Right cardiac atrium (tissue), 5 donors: Measurements from ENCODE around the gene BPIFB6. TPM values are rescaled to one million over a fixed set of nuclear protein-coding genes. Genes with fewer than 3 reads are reported as not detected.

Source experiments
- ATAC-seq, 2 donors: fragments of 200-7000 bp; cut with Tn5 transposase; one replicate each; pipeline versions ENCODE4 v1.8.0 to v1.9.1; 2020; ENCODE audit warnings: moderate library complexity in 2 of 2, mild to moderate bottlenecking in 1 of 2
- DNase-seq, 3 donors: peaks; one replicate each; pipeline ENCODE4 v3.0.0-alpha.2; 2020
- H3K27ac ChIP-seq: one replicate; pipeline ENCODE4 v1.5.1; 2013; ENCODE audit warnings: mild to moderate bottlenecking, low read length, control low read depth, moderate library complexity
- H3K27me3 ChIP-seq: one replicate; pipeline ENCODE4 v1.6.1; 2013; ENCODE audit not compliant: control insufficient read depth, insufficient read depth
- H3K4me1 ChIP-seq: one replicate; pipeline ENCODE4 v1.6.1; 2013; ENCODE audit warnings: low read length; ENCODE audit not compliant: control insufficient read depth, insufficient read depth
- H3K4me3 ChIP-seq: one replicate; pipeline ENCODE4 v1.5.1; 2013; ENCODE audit warnings: low read length, control low read depth
- H3K9me3 ChIP-seq: one replicate; pipeline ENCODE4 v1.6.1; 2013; ENCODE audit warnings: low read length; ENCODE audit not compliant: control insufficient read depth
- WGBS: extraction: QIAGEN DNeasy Blood & Tissue Kit; methylation state at CpG from one replicate; pipeline ENCODE4 v1.1.7; 2013; 5-methylcytosine and 5-hydroxymethylcytosine counted together
- intact Hi-C, 4 donors: fragments of 100-400 bp; cut with DNase I; formaldehyde crosslinking; loops; one replicate each; pipeline versions ENCODE4 v1.11.0 to v1.14.0; 2022 to 2023
- polyA plus RNA-seq: library from polyadenylated mRNA; stranded (reverse); fragments of 200-250 nt; gene quantifications from one replicate; pipeline ENCODE4 v1.2.3, GENCODE V29; 2013
- total RNA-seq, 4 donors: library from RNA; stranded (reverse); fragmentation: NEBNext Ultra II Directional; extraction: Animal tissue kit (Norgen Biotek cat#: 25700); gene quantifications; one replicate each; pipeline ENCODE4 v1.2.1, GENCODE V29; 2021
- donor health status: healthy with polysubstance abuse.
- donor health status: DM: no; HTN: yes; CAD: no.
- donor health status: DM: no; HTN: no; CAD: no.
- donor health status: DM: no; HTN: yes; CAD: no; lungs with severe emphysema.
- donor health status: DM: yes; HTN: yes; CAD: no.

Gene BPIFB6
- total and polyA plus RNA-seq, 5 donors: not detected

- Histone ChIP-seq H3K4me1 (no peaks in the 10 kb centered on the region), H3K27ac (no peak overlapping the region), H3K4me3 (no peak overlapping the region), H3K9me3 (no peaks in the 10 kb centered on the region), H3K27me3 (no peaks in the 10 kb centered on the region)
- no peak for ATAC-seq
- no peak for DNase-seq
- intact Hi-C loops: no loop called here
- 61% methylated on average over 5 of the region's 5 CpGs for WGBS
Observed at GRCh38 chr20:33026072-33026778, 5.2 kb upstream of the BPIFB6 start.

- H3K9me3 ChIP-seq: no peaks in the 10 kb centered on the region
- ATAC-seq (no peak), DNase-seq (no peak)
- H3K4me3 ChIP-seq: no peak overlapping the region
- 75% methylated on average over 10 of the region's 10 CpGs for WGBS
- H3K27ac ChIP-seq: no peak overlapping the region
- intact Hi-C loops: no loop called here
- no peaks in the 10 kb centered on the region for H3K27me3 ChIP-seq
- no peaks in the 10 kb centered on the region for H3K4me1 ChIP-seq
Observed at GRCh38 chr20:33026779-33027759, 4.4 kb upstream of the BPIFB6 start.

GRCh38 chr20:33027769-33028751 lies 3.4 kb upstream of the BPIFB6 start:
- H3K27me3 ChIP-seq: no peaks in the 10 kb centered on the region
- 66% methylated on average over 12 of the region's 12 CpGs for WGBS
- H3K4me1 ChIP-seq: no peaks in the 10 kb centered on the region
- DNase-seq (no peak), ATAC-seq (no peak)
- H3K27ac ChIP-seq: no peak overlapping the region
- intact Hi-C loops: no loop called here
- H3K4me3 ChIP-seq: no peak overlapping the region
- no peaks in the 10 kb centered on the region for H3K9me3 ChIP-seq

GRCh38 chr20:33028875-33029274 lies 2.6 kb upstream of the BPIFB6 start:
- no peaks in the 10 kb centered on the region for H3K27me3 ChIP-seq
- WGBS: 67% methylated on average over 7 of the region's 7 CpGs
- H3K4me3 ChIP-seq: no peak overlapping the region
- H3K9me3 ChIP-seq: no peaks in the 10 kb centered on the region
- no peak overlapping the region for H3K27ac ChIP-seq
- ATAC-seq (no peak), DNase-seq (no peak)
- intact Hi-C loops: no loop called here
- no peaks in the 10 kb centered on the region for H3K4me1 ChIP-seq

- Histone ChIP-seq H3K4me1 (no peaks in the 10 kb centered on the region), H3K27me3 (no peaks in the 10 kb centered on the region), H3K9me3 (no peaks in the 10 kb centered on the region), H3K27ac (no peak overlapping the region), H3K4me3 (no peak overlapping the region)
- WGBS: 88% methylated on average over 9 of the region's 9 CpGs
- DNase-seq (no peak), ATAC-seq (no peak)
- intact Hi-C loops: no loop called here
Observed at GRCh38 chr20:33030076-33030475, 1.4 kb upstream of the BPIFB6 start.

- ATAC-seq (no peak), DNase-seq (no peak)
- intact Hi-C loops: no loop called here
- Histone ChIP-seq H3K4me3 (no peak overlapping the region), H3K27me3 (no peaks in the 10 kb centered on the region), H3K9me3 (no peaks in the 10 kb centered on the region), H3K4me1 (no peaks in the 10 kb centered on the region), H3K27ac (no peak overlapping the region)
- WGBS: 78% methylated on average over 6 of the region's 6 CpGs
Observed at GRCh38 chr20:33030569-33030968, 879 bp upstream of the BPIFB6 start.

GRCh38 chr20:33032555-33032954 lies 1.1 kb downstream of the BPIFB6 start:
- Histone ChIP-seq H3K27me3 (no peaks in the 10 kb centered on the region), H3K4me3 (no peak overlapping the region), H3K27ac (no peak overlapping the region), H3K9me3 (no peaks in the 10 kb centered on the region), H3K4me1 (no peaks in the 10 kb centered on the region)
- no peak for DNase-seq
- ATAC-seq: no peak
- intact Hi-C loops: no loop called here
- WGBS: 72% methylated on average over 6 of the region's 6 CpGs

- Histone ChIP-seq H3K27ac (no peak overlapping the region), H3K4me3 (no peak overlapping the region), H3K27me3 (no peaks in the 10 kb centered on the region), H3K9me3 (no peaks in the 10 kb centered on the region), H3K4me1 (no peaks in the 10 kb centered on the region)
- DNase-seq (no peak), ATAC-seq (no peak)
- WGBS: 62% methylated on average over 5 of the region's 5 CpGs
- intact Hi-C loops: no loop called here
Observed at GRCh38 chr20:33033381-33033780, 1.9 kb downstream of the BPIFB6 start.

- ATAC-seq (no peak), DNase-seq (no peak)
- Histone ChIP-seq H3K9me3 (no peaks in the 10 kb centered on the region), H3K27me3 (no peaks in the 10 kb centered on the region), H3K27ac (no peak overlapping the region), H3K4me1 (no peaks in the 10 kb centered on the region), H3K4me3 (no peak overlapping the region)
- 74% methylated on average over 5 of the region's 5 CpGs for WGBS
- intact Hi-C loops: no loop called here
Observed at GRCh38 chr20:33034115-33034514, 2.7 kb downstream of the BPIFB6 start.

GRCh38 chr20:33034901-33035492 lies 3.5 kb downstream of the BPIFB6 start:
- H3K4me1 ChIP-seq: no peaks in the 10 kb centered on the region
- no peak for DNase-seq
- intact Hi-C loops: no loop called here

More at GRCh38 chr20:33034901-33035492, 3.5 kb downstream of the BPIFB6 start:
- no peak for ATAC-seq
- Histone ChIP-seq H3K27ac (no peak overlapping the region), H3K9me3 (no peaks in the 10 kb centered on the region), H3K27me3 (no peaks in the 10 kb centered on the region), H3K4me3 (no peak overlapping the region)
- 82% methylated on average over 6 of the region's 6 CpGs for WGBS
